HepG2 (cell line): Measurements from ENCODE around the gene TNFRSF13B.

ENCODE experiments used
- BHLHE40 ChIP-seq: IDR thresholded peaks from 2 replicates; pipeline ENCODE4 v1.6.1; 2011; ENCODE audit warnings: low read length, improper control_type of control experiment
- CREB1 ChIP-seq, 2 experiments: fragments of 450-650 bp in 1 of 2; IDR thresholded peaks; 2 replicates each; pipeline ENCODE4 v1.6.1; 2016 to 2017; ENCODE audit warnings: control low read depth in 1 of 2, mild to moderate bottlenecking in 1 of 2, missing compliant biosample characterization in 1 of 2, missing genetic modification characterization in 1 of 2
- CTCF ChIP-seq: sonication (generic); formaldehyde crosslinking; IDR thresholded peaks from 2 replicates; pipeline ENCODE4 v1.5.0; 2020; ENCODE audit warnings: mild to moderate bottlenecking, missing genetic modification reagents, moderate library complexity
- POLR2AphosphoS5 ChIP-seq: IDR thresholded peaks from 2 replicates; pipeline ENCODE4 v1.6.1; 2012; ENCODE audit warnings: low read depth, low read length
- RFX3 ChIP-seq: IDR thresholded peaks from 2 replicates; pipeline ENCODE4 v1.6.1; 2016; ENCODE audit warnings: missing biosample characterization, missing genetic modification reagents
- RNF2 ChIP-seq: fragments of 450-650 bp; conservative IDR thresholded peaks from 2 replicates; pipeline ENCODE4 v1.6.1; 2016; ENCODE audit warnings: low read depth
- ZBTB34 ChIP-seq: sonication (generic); formaldehyde crosslinking; IDR thresholded peaks from 2 replicates; pipeline ENCODE4 v1.8.0; 2022; ENCODE audit warnings: mild to moderate bottlenecking, missing genetic modification reagents
- ZSCAN9 ChIP-seq: IDR thresholded peaks from 2 replicates; pipeline ENCODE4 v1.6.1; 2016; ENCODE audit warnings: borderline replicate concordance

- TF ChIP-seq BHLHE40 (no peak), POLR2AphosphoS5 (no peak), ZBTB34 (CRISPR knock-in tag) (no peak), CTCF (CRISPR knock-in tag) (no peak), RFX3 (CRISPR knock-in tag) (no peak), CREB1 (IDR thresholded peaks at IDR 0.05) (no peak), CREB1 (CRISPR knock-in tag; IDR thresholded peaks at IDR 0.05) (no peak), ZSCAN9 (CRISPR knock-in tag) (no peak), RNF2 (no peak)
Observed at GRCh38 chr17:17019430-17019762, 47.5 kb upstream of the TNFRSF13B start.
